H1 (cell line): Measurements from ENCODE around the gene FOSB.

Source experiments
- BCL11A ChIP-seq, 2 experiments: IDR thresholded peaks; one replicate each; pipeline ENCODE4 v1.6.1; 2011; ENCODE audit warnings: low read depth in 2 of 2, low read length in 2 of 2, mild to moderate bottlenecking in 2 of 2
- EZH2 ChIP-seq: fragments of 200-600 bp; sonication (generic); IDR thresholded peaks from 2 replicates; pipeline ENCODE4 v1.7.1; 2012; ENCODE audit warnings: low read depth, mild to moderate bottlenecking, moderate library complexity, low read length, inconsistent platforms; ENCODE audit not compliant: severe bottlenecking
- HDAC2 ChIP-seq, 2 experiments: fragments of 300-600 bp in 1 of 2; sonication (generic) in 1 of 2; IDR thresholded peaks; 2 replicates each; pipeline ENCODE4 v1.6.1; 2011 to 2012; ENCODE audit warnings: low read depth in 2 of 2, low read length in 2 of 2, mild to moderate bottlenecking in 2 of 2, moderate library complexity in 2 of 2, borderline replicate concordance in 1 of 2, inconsistent platforms in 1 of 2
- RAD21 ChIP-seq, 2 experiments: IDR thresholded peaks in 1 of 2; conservative IDR thresholded peaks in 1 of 2; 2 replicates each; pipeline ENCODE4 v1.6.1; 2011; ENCODE audit warnings: low read depth in 2 of 2, low read length in 2 of 2, improper control_type of control experiment in 1 of 2, inconsistent platforms in 1 of 2, mild to moderate bottlenecking in 1 of 2, moderate library complexity in 1 of 2
- SIN3A ChIP-seq, 2 experiments: IDR thresholded peaks in 1 of 2; conservative IDR thresholded peaks in 1 of 2; 2 replicates each; pipeline ENCODE4 v1.6.1; 2011 to 2012; ENCODE audit warnings: low read length in 2 of 2, improper control_type of control experiment in 1 of 2, low read depth in 1 of 2, mild to moderate bottlenecking in 1 of 2
- SIX5 ChIP-seq: IDR thresholded peaks from 2 replicates; pipeline ENCODE4 v1.6.1; 2011; ENCODE audit warnings: mild to moderate bottlenecking, low read depth, low read length
- SUZ12 ChIP-seq: fragments of 200-600 bp; sonication (generic); IDR thresholded peaks from 2 replicates; pipeline ENCODE4 v1.6.1; 2012; ENCODE audit warnings: mild to moderate bottlenecking, inconsistent platforms, low read length, moderate library complexity, mixed read lengths
- TAF1 ChIP-seq: IDR thresholded peaks from 2 replicates; pipeline ENCODE4 v1.6.1; 2011; ENCODE audit warnings: mild to moderate bottlenecking, low read depth, low read length
- YY1 ChIP-seq: IDR thresholded peaks from 2 replicates; pipeline ENCODE4 v1.6.1; 2011; ENCODE audit warnings: low read depth, mild to moderate bottlenecking, low read length
- ZNF274 ChIP-seq: IDR thresholded peaks from 2 replicates; pipeline ENCODE4 v1.7.0; 2012; ENCODE audit warnings: low read length, borderline replicate concordance; ENCODE audit errors: extremely low read depth

DNA sequence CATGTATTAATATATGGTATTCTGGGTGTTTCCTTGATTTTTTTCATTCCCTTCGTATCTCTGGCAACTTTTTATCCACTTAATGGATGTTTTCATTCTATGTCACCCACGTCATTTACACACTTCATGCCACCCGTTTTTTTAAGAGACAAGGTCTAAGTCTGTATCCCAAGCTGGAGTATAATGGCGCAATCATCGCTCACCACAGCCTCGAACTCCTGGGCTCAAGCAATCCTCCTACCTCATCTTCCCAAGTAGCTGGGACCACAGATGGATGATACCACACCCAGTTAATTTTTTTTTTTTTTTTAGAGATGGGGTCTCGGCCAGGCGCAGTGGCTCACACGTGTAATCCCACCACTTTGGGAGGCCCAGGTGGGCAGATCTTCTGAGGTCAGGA, 36.1 kb downstream of the FOSB start:
- TF ChIP-seq YY1 (no peak), BCL11A (IDR thresholded peaks at IDR 0.05; ENCODE audit: low read depth in 2 of 2, low read length in 2 of 2) (no peak), SUZ12 (no peak), TAF1 (no peak), EZH2 (no peak), HDAC2 (IDR thresholded peaks at IDR 0.05; ENCODE audit: borderline replicate concordance in 1 of 2, low read depth in 2 of 2, low read length in 2 of 2) (no peak), RAD21 (IDR thresholded peaks at IDR 0.05 in 1 of 2, conservative IDR thresholded peaks at IDR 0.05 in 1 of 2; ENCODE audit: low read depth in 2 of 2, low read length in 2 of 2) (no peak), SIN3A (conservative IDR thresholded peaks at IDR 0.05 in 1 of 2, IDR thresholded peaks at IDR 0.05 in 1 of 2; ENCODE audit: low read depth in 1 of 2, low read length in 2 of 2) (no peak), ZNF274 (no peak), SIX5 (no peak)
